Caco-2 (cell line): ENCODE results near the gene ABHD2. TPM values are rescaled to one million over a fixed set of nuclear protein-coding genes. Genes with fewer than 3 reads are reported as not detected.
"Not testable (repeated sequence)": the region's sequence is repeated elsewhere in the genome, so short reads cannot be mapped to it uniquely, and the experiment has no call there.

ENCODE experiments used
- BruUV-seq: library from RNA; stranded (reverse); fragments of 400-500 nt; replicated peaks from 2 replicates; lab custom pipeline; 2021; lab: Mats Ljungman, UMichigan
- CTCF ChIA-PET: fragments of 300-600 bp; sonication (Branson Sonifier 250); formaldehyde crosslinking; loops from one replicate; lab custom pipeline; 2022; ENCODE audit warnings: antibody characterized with exemption; lab: Charles Lee
- POLR2A ChIA-PET: fragments of 300-600 bp; sonication (Branson Sonifier 250); formaldehyde crosslinking; loops from one replicate; lab custom pipeline; 2022; ENCODE audit warnings: antibody characterized with exemption; lab: Charles Lee
- DNase-seq, 2 experiments: peaks; one replicate each; pipeline versions ENCODE4 v3.0.0 to v3.0.0-alpha.2; 2020 to 2022
- H3K27me3 ChIP-seq: replicated peaks from 2 replicates; pipeline ENCODE4 v1.6.0; 2011; ENCODE audit warnings: low read length; ENCODE audit not compliant: control insufficient read depth, insufficient read depth
- H3K36me3 ChIP-seq: 2 replicates; pipeline ENCODE4 v1.5.1; 2011; ENCODE audit warnings: low read length; ENCODE audit not compliant: control insufficient read depth, insufficient read depth
- H3K4me1 ChIP-seq: fragments of 250-450 bp; sonication (Bioruptor Pico); 2 replicates; pipeline ENCODE4 v1.5.1; 2020; ENCODE audit warnings: mild to moderate bottlenecking
- H3K4me3 ChIP-seq: 2 replicates; pipeline ENCODE4 v1.5.1; 2011; ENCODE audit warnings: low read depth, mild to moderate bottlenecking, control low read depth, low read length
- H3K9me3 ChIP-seq: fragments of 250-450 bp; sonication (Bioruptor Pico); 2 replicates; pipeline ENCODE4 v1.5.1; 2020; ENCODE audit warnings: mild to moderate bottlenecking, moderate library complexity
- H3K27ac Mint-ChIP-seq: one replicate; pipeline ENCODE4 v1.8.0; 2022; ENCODE audit warnings: mixed read lengths; ENCODE audit not compliant: unreplicated experiment
- H3K27me3 Mint-ChIP-seq: one replicate; pipeline ENCODE4 v1.8.0; 2022; ENCODE audit warnings: mixed read lengths; ENCODE audit not compliant: insufficient read depth, unreplicated experiment
- H3K36me3 Mint-ChIP-seq: one replicate; pipeline ENCODE4 v1.8.0; 2022; ENCODE audit warnings: mild to moderate bottlenecking, mixed read lengths; ENCODE audit not compliant: insufficient read depth, unreplicated experiment
- H3K4me1 Mint-ChIP-seq: one replicate; pipeline ENCODE4 v1.8.0; 2022; ENCODE audit warnings: low read depth, mixed read lengths; ENCODE audit not compliant: unreplicated experiment
- H3K4me3 Mint-ChIP-seq: one replicate; pipeline ENCODE4 v1.8.0; 2022; ENCODE audit warnings: mild to moderate bottlenecking, moderate library complexity, mixed read lengths; ENCODE audit not compliant: unreplicated experiment
- H3K9me3 Mint-ChIP-seq: one replicate; pipeline ENCODE4 v1.8.0; 2022; ENCODE audit warnings: mixed read lengths; ENCODE audit not compliant: unreplicated experiment
- CTCF ChIP-seq, 2 experiments: fragments of 200-600 bp in 1 of 2; IDR thresholded peaks; 1 replicate in 1 of 2; 2 replicates in 1 of 2; pipeline versions ENCODE4 v1.5.1 to v1.8.0; 2011 to 2022; ENCODE audit warnings: antibody characterized with exemption in 1 of 2, control low read depth in 1 of 2, inconsistent platforms in 1 of 2, low read depth in 1 of 2, low read length in 1 of 2, mild to moderate bottlenecking in 1 of 2, moderate library complexity in 1 of 2; ENCODE audit not compliant: insufficient read depth in 1 of 2, severe bottlenecking in 1 of 2, unreplicated experiment in 1 of 2
- intact Hi-C: fragments of 100-400 bp; cut with micrococcal nuclease; formaldehyde crosslinking; loops from one replicate; pipeline ENCODE4 v1.10.0; 2022; ENCODE audit not compliant: unreplicated experiment
- total RNA-seq: library from RNA; stranded (reverse); gene quantifications from 2 replicates; pipeline ENCODE4 v1.2.3, GENCODE V29; 2022

Gene ABHD2
- total RNA-seq, 1 experiment from 2014 or later = 63.0 TPM

DNA sequence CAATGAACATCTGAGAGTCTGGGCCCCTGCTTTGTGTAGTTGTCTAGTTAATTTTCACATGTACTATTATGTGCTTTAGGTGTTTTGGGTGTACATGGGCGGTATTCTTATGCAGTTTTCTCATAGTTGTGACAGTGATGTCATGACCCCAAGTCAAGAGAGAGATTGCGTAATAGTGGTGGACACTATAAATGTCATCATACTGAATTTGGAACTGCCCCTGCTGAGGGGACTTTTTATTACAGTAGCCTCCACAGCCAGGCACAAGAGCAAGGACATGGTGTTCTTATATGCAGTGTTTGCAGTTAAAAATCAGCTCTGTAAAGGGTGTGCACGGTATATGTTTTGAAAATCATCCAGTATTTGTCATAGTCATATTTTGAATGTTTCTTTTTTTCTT lies 29.5 kb downstream of the ABHD2 start:
- no peak for TF ChIP-seq CTCF (IDR thresholded peaks at IDR 0.05; ENCODE audit: insufficient read depth in 1 of 2, low read depth in 1 of 2, low read length in 1 of 2, severe bottlenecking in 1 of 2, unreplicated experiment in 1 of 2)
- DNase-seq = no peak
- H3K36me3 Mint-ChIP-seq = peaks cover 49% of the 10 kb centered on the region
- no peaks in the 10 kb centered on the region for H3K27me3 ChIP-seq
- peaks cover 61% of the 10 kb centered on the region for H3K4me1 Mint-ChIP-seq
- no peaks in the 10 kb centered on the region for H3K9me3 Mint-ChIP-seq
- BruUV-seq = no TSS peak
- no peak overlapping the region for H3K27ac Mint-ChIP-seq
- H3K4me1 ChIP-seq = peaks cover 87% of the 10 kb centered on the region
- H3K36me3 ChIP-seq = peaks cover 5% of the 10 kb centered on the region; the same call in 1 of the 2 replicates
- H3K4me3 ChIP-seq = no peak overlapping the region
- no peaks in the 10 kb centered on the region for H3K27me3 Mint-ChIP-seq
- intact Hi-C loops = no loop called here
- ChIA-PET POLR2A (no interaction called here), CTCF (no interaction called here)
- no peaks in the 10 kb centered on the region for H3K9me3 ChIP-seq
- H3K4me3 Mint-ChIP-seq = no peak overlapping the region

- H3K36me3 ChIP-seq = peaks cover 5% of the 10 kb centered on the region; the same call in 1 of the 2 replicates
- no peak overlapping the region for H3K4me3 ChIP-seq
- BruUV-seq = no TSS peak
- no peaks in the 10 kb centered on the region for H3K9me3 ChIP-seq
- no peaks in the 10 kb centered on the region for H3K9me3 Mint-ChIP-seq
- DNase-seq = no peak
- TF ChIP-seq CTCF (IDR thresholded peaks at IDR 0.05; ENCODE audit: insufficient read depth in 1 of 2, low read depth in 1 of 2, low read length in 1 of 2, severe bottlenecking in 1 of 2, unreplicated experiment in 1 of 2) = no peak
- CTCF ChIA-PET = no interaction called here
- intact Hi-C loops = no loop called here
- H3K27me3 ChIP-seq = no peaks in the 10 kb centered on the region
- peaks cover 47% of the 10 kb centered on the region for H3K36me3 Mint-ChIP-seq
- H3K4me3 Mint-ChIP-seq = no peak overlapping the region
- POLR2A ChIA-PET = no interaction called here
- H3K27ac Mint-ChIP-seq = no peak overlapping the region
- H3K4me1 ChIP-seq = peaks cover 85% of the 10 kb centered on the region
- peaks cover 54% of the 10 kb centered on the region for H3K4me1 Mint-ChIP-seq
- no peaks in the 10 kb centered on the region for H3K27me3 Mint-ChIP-seq
Observed at GRCh38 chr15:89118481-89118989, 30.3 kb downstream of the ABHD2 start.

DNA sequence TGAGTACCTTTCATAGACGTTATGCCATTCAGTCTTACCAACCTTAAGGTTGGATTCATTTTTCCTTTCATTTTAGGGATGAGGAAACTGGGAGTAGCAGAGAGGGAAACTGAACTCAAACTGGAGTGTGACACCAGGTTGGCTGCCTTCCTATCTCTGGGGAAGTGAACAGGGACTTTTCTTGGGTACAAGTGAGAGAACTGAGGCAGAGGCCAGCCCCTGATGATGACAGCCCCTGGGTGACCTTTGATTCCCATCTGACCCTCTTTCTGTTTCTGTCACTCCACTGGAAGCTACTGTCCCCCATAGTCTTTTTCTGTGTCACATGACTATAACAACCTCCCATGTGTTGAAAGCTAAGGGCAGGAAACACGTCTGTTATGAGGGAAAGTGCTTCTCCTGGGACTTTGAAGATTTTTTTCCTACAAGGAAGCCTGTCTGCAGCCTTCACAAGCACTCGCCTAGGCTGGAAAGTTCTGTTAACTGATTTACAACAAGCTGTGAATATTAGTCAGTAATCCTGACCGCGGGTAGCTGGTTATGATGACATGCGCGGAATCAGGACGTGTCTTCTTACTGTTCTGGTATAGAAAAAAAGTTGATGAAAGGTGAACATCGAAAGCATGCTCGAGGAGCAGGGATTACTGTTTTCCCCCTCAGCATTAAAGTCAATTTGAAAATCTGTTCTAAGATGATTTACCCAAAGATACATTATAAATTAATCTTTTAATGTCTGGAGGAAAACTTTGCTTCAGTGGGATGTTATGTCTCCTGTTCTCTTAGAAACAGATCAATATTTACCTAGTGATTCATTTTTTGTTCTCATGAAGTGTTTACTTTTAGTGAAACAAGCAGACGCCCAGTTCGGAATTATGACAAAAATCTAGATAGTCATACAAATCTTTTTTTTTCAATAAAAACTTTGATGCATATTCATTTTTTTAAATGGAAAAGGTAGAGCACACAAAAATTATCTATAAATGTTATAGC lies 31.5 kb downstream of the ABHD2 start:
- peak overlapping the region; percentile 82 for H3K27ac Mint-ChIP-seq
- peaks cover 58% of the 10 kb centered on the region for H3K4me1 Mint-ChIP-seq
- no TSS peak for BruUV-seq
- intact Hi-C loops = loop anchor here (2.0 to 10.0 kb wide), 2 partner anchors 19 to 125 kb away; no protein-coding TSS in a partner anchor
- peaks cover 5% of the 10 kb centered on the region; the same call in 1 of the 2 replicates for H3K36me3 ChIP-seq
- H3K4me1 ChIP-seq = peaks cover 85% of the 10 kb centered on the region
- ChIA-PET POLR2A (no interaction called here), CTCF (no interaction called here)
- H3K9me3 ChIP-seq = no peaks in the 10 kb centered on the region
- no peaks in the 10 kb centered on the region for H3K9me3 Mint-ChIP-seq
- no peak overlapping the region for H3K4me3 ChIP-seq
- H3K27me3 Mint-ChIP-seq = no peaks in the 10 kb centered on the region
- no peaks in the 10 kb centered on the region for H3K27me3 ChIP-seq
- no peak overlapping the region for H3K4me3 Mint-ChIP-seq
- peaks cover 55% of the 10 kb centered on the region for H3K36me3 Mint-ChIP-seq
- no peak for DNase-seq
- no peak for TF ChIP-seq CTCF (IDR thresholded peaks at IDR 0.05; ENCODE audit: insufficient read depth in 1 of 2, low read depth in 1 of 2, low read length in 1 of 2, severe bottlenecking in 1 of 2, unreplicated experiment in 1 of 2)

DNA sequence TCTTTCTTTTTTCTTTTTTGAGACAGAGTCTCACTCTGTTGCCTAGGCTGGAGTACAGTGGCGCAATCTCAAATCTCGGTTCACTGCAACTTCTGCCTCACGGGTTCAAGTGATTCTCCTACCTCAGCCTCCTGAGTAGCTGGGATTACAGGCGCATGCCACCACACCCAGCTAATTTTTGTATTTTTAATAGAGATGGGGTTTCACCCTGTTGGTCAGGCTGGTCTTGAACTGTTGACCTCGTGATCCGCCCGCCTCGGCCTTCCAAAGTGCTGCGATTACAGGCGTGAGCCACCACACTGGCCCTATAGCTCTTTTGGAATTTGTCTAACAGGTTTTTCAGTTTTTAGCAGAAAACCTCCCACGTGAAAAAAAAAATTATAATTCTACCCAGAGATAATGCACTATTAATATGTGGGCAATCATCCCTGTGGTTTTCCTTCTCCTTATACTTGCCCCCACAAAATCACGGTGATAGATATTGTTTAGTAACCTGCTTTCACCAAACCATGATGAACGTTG lies 32.3 kb downstream of the ABHD2 start:
- BruUV-seq, H3K4me3 Mint-ChIP-seq, DNase-seq, H3K36me3 ChIP-seq, POLR2A ChIA-PET, H3K27me3 ChIP-seq, H3K9me3 Mint-ChIP-seq, H3K27me3 Mint-ChIP-seq, H3K9me3 ChIP-seq, H3K4me3 ChIP-seq: not testable (repeated sequence)
- H3K4me1 ChIP-seq = peaks cover 85% of the 10 kb centered on the region
- Mint-ChIP-seq H3K27ac (peak overlapping the region; percentile 85), H3K4me1 (peaks cover 55% of the 10 kb centered on the region), H3K36me3 (peaks cover 53% of the 10 kb centered on the region)
- intact Hi-C loops = loop anchor here (2.0 to 10.0 kb wide), 2 partner anchors 20 to 126 kb away; no protein-coding TSS in a partner anchor
- CTCF ChIA-PET = interaction anchor here (0.8 to 1.0 kb wide), 4 partner anchors 11 to 32 kb away, joined by 3 to 4 read pairs (median 3); partner anchors contain the start of gene ABHD2
